Stimulated activated CD4-positive, alpha-beta T cell treated with anti-CD3 and anti-CD28 coated beads, Interleukin-15, amount 100 ng/mL, for 24 hours (primary cell): ENCODE data around the gene TMEM9B.
"Not testable (repeated sequence)": the region's sequence is repeated elsewhere in the genome, so short reads cannot be mapped to it uniquely, and the experiment has no call there.

ENCODE experiments used
- DNase-seq: peaks from one replicate; pipeline ENCODE4 v3.0.0-alpha.2; 2020

TMEM9B gene

GRCh38 chr11:8971924-8972316 is 7.7 kb upstream of the TMEM9B start:
- no peak for DNase-seq

DNA sequence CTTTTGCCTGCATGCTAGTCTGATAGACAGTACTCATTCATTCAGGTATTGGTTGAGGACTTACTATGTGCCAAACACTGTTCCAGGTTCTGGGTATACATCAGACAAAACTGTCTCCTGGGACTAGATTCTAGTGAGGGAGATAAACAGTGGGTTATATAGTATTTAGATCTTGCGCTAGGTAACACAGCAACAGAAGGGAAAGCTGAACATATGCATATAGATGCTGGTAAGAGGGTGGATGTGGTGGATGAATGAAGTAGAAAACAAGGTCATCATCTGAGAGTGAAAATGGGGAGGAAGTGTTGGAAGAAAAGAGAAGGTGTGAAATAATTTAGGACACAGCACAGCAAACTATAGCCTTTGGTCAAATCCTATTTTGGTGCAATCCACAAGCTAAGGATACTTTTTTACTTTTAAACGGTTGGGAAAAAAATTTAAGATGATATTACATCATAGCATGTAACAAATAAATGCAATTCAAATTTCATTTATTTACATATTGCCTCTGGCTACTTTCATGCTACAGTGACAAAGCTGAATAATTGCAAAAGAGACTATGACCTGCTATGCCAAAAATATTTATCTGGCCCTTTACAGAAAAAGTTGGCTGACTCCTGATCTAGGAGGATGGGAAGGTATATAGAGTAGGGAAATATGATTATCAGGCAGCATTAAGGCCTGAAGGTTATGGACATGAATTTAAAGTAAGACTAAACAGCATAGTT is 7.1 kb upstream of the TMEM9B start:
- no peak for DNase-seq

DNA sequence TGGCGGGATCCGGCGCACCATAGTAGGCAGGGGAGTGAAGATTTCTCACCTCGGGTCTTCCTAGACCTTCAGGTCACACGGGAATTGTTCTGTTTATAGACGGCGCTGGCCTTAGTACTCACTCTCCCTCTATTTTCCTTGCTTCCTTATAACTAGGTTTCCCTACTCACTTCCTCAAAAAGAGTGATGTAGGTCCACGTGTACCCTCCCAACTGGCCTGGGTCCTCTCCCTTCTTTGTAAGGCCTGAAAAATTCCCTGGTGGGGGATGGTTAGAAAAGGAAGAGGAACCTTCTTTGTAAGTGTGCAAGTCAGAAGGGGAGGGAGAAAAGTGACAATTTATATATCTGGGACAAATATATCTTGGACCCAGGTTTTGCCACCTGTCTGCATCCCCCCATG is 2.9 kb upstream of the TMEM9B start:
- no peak for DNase-seq

GRCh38 chr11:8963569-8964323 is 496 bp downstream of the TMEM9B start:
- peak; percentile 89 for DNase-seq

GRCh38 chr11:8962841-8963240 is 1.4 kb downstream of the TMEM9B start:
- no peak for DNase-seq

- no peak for DNase-seq
Measured at GRCh38 chr11:8961401-8961800, 2.8 kb downstream of the TMEM9B start.

DNA sequence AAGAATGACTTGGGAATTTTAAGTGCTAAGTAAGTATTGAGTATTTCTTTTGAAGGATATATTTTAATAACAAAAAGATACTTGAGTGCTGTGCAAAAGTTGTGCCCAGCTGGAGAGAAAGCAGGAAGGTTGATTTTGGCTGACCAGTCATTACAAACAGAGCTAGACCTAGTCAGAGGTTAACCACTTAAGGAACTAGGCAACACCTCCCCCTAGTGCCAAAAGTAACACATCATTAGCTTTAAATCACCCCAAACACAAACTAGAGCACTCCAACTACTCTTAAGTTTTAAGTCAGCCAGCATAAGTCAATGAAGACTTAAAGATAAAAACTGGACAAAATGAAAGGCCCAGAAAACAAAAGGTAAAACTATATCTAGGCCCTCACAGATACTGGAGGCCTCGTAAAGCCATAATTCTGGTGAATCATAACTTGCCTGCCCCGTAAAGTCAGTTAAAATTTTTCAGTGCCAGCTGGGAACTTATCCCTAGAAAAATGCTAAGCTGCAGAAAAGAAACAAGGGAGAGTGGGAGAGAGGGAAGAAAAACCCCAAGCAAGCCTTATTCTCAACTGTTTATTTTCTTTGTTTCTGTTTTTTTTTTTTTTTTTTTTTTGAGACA is 4.6 kb downstream of the TMEM9B start:
- peak; percentile 28 for DNase-seq

DNA sequence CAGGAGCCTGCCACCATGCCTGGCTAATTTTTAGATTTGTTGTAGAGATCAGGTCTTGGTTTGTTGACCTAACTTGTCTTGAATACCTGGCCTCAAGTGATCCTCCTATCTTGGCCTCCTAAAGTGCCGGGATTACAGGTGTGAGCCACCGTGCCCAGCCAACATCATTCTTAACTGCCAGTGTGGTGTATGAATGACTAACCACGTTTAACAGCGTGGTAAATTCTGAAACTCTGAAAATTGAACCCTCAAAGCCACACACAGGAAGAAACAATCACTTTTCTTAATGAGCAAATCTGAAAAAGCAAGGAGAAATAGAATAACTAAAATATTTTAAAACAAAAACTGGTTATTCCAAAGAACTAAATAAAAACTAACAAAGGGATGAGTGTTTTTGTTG is 7.4 kb downstream of the TMEM9B start:
- DNase-seq = no peak

DNA sequence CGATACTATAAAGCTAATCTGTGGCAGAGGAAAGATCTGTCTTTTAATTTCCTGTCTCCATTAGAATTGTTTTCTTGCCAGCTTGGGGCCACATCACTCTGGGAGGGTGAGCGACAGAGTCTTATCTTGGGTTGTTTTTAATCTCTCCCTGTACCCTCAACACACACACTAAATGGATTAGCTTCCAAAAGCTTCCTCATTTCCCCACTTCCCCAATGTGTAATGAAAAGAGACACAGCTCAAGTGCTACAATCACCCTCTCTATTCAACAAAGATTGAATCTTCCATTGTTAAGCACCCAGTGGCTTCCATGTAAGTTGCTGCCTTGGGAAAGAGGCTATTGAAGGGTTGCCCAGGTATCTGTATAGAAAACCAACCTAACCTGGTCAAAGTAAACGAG is 15.4 kb downstream of the TMEM9B start:
- DNase-seq = no peak

- no peak for DNase-seq
Measured at GRCh38 chr11:8947230-8947943, 16.9 kb downstream of the TMEM9B start.

- DNase-seq = no peak
Measured at GRCh38 chr11:8942518-8943066, 21.6 kb downstream of the TMEM9B start, which contains the start of gene ASCL3. Gene ASCL3 (minus strand): TSS chr11:8943016. CDS start chr11:8938161, 4,855 bp downstream.

- DNase-seq = no peak
Measured at GRCh38 chr11:8941341-8942103, 22.7 kb downstream of the TMEM9B start.

DNA sequence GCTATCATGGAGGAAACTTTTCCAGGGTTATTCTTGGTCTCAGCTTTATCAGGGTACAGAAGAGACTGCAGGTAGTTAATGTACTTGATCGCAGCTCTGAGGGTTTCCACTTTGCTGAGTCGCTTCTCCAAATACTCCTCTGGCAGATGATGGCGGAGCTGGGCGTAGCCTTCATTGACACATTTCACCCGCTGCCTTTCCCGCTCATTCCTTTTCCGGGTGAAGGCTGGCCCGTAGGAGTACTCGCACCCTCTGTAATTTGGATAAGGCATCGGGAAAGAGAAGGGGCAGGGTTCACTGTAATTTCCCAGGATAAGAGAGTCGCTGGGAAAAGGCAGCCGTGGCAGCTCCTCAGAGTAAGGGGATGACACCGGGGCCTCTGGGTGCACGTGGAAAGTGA is 26.6 kb downstream of the TMEM9B start:
- no peak for DNase-seq

- DNase-seq = no peak
Measured at GRCh38 chr11:8937159-8937558, 27.1 kb downstream of the TMEM9B start.

DNA sequence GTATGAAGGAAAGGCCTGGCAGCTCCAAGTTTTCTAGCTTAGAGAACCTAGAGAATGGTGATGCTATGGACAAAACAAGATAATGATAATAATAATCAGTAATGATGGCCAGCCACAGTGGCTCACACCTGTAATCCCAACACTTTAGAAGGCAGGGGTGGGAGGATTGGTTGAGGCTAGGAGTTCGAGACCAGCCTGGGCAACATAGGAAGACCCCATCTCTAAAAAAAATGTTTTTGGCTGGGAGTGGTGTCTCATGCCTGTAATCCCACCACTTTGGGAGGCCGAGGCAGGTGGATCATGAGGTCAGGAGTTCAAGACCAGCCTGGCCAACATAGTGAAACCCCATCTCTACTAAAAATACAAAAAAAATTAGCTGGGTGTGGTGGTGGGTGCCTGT is 28.5 kb downstream of the TMEM9B start:
- DNase-seq = not testable (repeated sequence)

DNA sequence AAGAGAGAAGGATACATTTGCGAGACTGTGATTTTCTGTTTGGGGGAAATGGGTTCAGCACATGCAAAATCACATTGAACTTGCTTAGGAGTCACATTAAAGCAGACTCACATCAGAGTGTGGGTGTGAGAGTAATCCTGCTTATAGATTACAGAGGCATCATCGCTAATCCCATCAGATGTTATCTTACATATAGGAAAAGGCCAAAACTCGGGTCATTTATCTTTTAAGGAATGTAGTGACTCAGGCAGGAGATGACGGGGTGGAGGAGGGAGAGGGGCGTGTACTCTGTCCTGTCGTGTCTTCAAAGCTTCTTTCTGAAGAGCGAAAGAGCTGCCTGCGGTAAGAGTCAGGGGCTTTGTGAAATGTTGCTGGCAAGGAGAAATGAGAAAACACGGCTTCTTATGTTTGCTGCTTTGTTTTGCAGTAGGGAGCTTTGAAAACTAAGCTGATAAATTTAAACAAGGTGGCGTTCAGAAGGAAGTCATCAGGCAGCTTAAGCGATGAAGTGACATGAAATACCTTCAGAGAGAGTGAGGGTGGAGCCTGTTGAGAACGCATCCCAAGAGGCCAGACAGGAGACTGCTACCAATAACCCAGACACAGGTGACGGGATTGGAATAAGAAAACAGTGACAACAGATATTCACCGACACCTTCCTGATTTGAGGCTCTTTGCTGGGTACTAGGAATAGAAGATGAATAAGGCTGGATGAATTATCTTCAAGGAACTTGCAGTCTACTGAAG is 29.3 kb downstream of the TMEM9B start:
- DNase-seq = no peak

- no peak for DNase-seq
Measured at GRCh38 chr11:8933931-8934330, 30.3 kb downstream of the TMEM9B start.

DNA sequence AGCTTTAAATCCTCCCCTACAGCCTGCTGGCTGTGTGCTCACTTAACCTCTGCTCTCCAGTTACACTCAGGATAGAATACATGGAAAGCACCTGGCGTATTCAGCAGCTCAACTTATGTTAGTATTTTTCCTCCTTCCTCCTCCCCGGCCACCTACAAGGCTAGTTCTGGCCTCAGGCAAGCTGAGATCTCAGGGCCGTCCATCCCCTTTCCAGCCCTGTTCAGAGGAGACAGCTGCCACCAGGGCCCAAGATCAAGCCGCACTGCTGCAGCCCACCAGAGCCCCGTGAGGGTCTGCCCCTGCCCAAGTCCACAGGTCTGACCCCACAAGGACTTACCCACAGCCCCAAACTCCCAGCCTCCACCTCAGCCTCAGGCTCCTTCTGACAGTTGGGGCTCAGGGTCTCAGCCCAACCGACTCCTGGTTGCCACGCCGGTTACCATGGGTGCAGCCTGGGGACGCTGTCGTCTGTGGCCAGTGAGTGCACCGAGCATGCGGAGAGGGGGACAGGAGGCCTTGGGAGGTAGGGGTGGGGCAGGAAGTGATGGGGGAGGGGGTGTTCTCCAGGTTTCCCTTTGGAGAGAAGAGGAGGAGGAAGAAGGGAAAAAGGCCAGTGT is 31.6 kb downstream of the TMEM9B start, which contains the start of gene C11orf16:
Gene C11orf16 (minus strand): TSS at position 384 of the 617 bp plus-strand sequence. CDS start 639 bp downstream, outside the sequence.
- DNase-seq = no peak

- DNase-seq = no peak
Measured at GRCh38 chr11:8930456-8931175, 33.6 kb downstream of the TMEM9B start.

DNA sequence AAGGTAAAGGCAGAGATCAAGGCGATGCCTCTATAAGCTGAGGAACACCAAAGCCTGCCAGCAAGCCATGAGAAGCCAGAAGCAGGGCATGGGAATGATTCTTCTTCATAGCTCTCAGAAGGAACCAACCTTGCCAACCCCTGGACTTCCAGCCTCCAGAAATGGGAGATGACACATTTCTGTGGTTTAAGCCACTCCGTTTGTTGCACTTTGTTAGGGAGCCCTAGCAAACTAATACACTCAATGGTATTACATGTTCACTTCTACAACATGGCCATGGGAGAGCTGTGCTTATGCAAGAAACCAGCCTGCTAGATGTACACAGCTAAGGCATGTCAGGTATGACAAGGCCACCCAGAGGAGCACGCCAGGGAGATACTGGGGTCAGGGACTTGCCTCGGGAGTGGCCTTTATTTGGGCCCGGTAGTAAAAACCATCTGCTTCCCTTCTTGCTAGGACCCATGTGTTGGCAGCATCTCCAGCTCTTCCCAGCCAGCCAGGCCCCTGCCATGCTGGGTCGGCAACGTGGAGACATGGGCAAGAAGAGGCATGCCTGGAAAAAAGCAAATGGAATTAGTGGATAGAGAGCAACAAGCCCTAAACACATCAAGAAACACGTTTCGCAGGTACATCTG is 35.1 kb downstream of the TMEM9B start:
- no peak for DNase-seq
